Central memory CD4-positive, alpha-beta T cell (primary cell): ENCODE measurements around the gene RRM1.
A peak's percentile ranks its signal among the peaks of the same experiment; 100 is the strongest.

Experiments used
- DNase-seq: peaks from one replicate; pipeline ENCODE4 v3.0.0; 2022

Gene RRM1

DNA sequence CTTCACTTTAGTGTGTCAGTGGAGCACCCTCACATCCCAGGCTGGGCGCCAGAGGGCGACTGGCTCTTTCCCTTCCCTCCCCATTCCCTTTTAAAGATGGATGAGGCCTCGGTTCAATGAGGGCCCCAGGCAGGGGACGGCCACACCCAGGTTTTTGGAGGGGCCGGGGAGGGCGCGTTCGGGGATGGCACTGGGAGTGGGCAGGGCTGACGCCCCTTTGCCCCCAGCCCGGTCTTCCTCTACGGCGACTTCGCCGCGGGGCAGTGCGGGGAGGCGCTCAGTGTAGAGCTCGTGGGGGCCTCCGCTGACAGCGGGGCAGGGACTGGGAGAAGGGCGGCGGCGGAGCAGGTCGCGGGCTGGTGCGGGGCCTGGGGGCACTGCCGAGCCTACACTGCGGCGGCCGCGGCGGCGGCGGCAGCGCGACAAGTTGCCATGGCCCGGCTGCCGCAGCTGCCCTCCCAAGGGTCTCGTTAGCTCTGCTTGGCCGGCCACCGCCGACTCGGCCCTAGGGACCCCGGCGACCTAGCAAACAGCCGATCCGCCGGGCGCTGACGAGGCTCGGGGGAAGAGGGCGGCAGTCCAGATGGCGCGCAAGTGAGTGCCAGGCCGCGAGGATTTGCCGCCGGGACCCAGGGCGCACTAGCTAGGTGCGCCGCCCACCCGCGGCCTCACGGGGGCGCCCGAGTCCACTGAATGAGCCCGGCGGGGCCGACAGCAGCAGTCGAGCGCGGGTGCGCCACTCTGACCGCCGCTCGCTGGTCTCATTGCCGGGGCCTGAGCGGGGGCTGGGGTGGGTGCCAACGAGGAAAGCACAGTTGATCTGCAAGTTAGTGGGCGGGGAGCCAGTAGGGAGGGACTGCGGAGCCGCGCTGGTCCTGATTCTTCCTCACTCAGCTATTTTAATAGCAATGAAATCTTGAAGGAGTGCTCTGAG, 92.7 kb downstream of the RRM1 start:
- peak; percentile 68 for DNase-seq
